ENCODE results near the gene NUDT3.

The NUDT3 gene

DNA sequence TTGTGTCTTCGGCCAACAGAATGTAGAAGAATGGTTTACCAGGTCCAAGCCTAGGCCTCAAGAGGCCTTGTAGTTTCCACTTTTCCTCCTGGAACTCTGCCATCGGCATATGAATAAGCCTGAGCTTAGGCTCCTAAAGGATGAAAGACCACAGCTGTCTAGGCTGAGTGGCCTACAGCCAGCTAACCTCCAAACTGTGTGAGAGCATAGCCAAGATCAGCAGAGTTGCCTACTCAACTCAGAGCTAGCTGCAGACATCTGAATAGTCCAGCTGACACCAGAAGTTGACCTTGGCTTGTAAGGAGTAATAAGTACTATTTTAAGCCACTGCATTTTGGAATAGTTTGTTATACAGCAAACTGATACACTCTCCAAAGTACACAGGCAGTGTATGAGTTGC, 91.1 kb downstream of the NUDT3 start:
- TF ChIP-seq CTCF (IDR thresholded peaks at IDR 0.05; ENCODE audit: extremely low read depth, missing control alignments), result no peak
- DNase-seq (ENCODE audit: low spot score), result no peak

- TF ChIP-seq CTCF (IDR thresholded peaks at IDR 0.05; ENCODE audit: extremely low read depth, missing control alignments), result no peak
These were observed 92.1 kb downstream of the NUDT3 start for GRCh38 chr6:34300332-34300751.

DNA sequence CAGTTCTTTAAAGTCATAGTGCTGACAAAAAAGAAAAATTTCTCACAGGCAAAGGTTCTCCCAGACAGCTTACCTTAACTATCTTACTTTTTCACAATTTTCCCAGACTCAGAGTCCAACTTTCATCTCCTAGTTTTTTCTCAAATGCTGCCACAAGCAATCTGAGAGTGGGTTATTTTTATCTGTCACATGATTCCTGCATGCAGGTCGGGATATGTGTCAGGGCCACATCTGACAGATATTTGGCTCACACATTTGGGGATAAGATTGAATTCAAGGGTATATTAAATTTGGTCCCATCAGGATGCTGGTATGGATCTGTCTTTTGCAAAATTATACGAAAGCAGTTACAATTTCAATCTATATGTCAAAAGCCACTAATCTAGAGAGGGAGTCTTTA, 93.5 kb downstream of the NUDT3 start:
- no peak for DNase-seq (ENCODE audit: low spot score)
- no peak for TF ChIP-seq CTCF (IDR thresholded peaks at IDR 0.05; ENCODE audit: extremely low read depth, missing control alignments)

More at GRCh38 chr6:34300332-34300751, 92.1 kb downstream of the NUDT3 start:
- DNase-seq (ENCODE audit: low spot score), result peak; percentile 32

DNA sequence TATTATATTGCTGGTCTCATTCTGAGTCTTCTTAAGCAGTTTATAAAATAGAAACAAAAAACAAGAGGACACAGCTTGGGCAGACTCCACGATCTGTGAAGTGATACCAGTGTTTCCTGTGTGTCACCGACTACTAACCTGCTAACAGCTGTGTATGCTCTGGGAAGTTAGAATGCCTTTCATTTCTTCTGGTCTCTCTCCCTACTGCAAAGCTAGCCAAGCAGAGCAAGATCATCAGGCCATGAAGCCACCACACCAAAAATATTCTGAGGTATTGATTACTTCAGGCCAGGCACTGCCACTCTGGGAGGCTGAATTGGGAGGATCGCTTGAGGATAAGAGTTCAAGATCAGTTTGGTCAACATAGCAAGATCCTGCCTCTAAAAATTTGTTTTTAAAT, 96.7 kb downstream of the NUDT3 start:
- TF ChIP-seq CTCF (IDR thresholded peaks at IDR 0.05; ENCODE audit: extremely low read depth, missing control alignments), result no peak
- DNase-seq (ENCODE audit: low spot score), result peak; percentile 55

- no peak for TF ChIP-seq CTCF (IDR thresholded peaks at IDR 0.05; ENCODE audit: extremely low read depth, missing control alignments)
- no peak for DNase-seq (ENCODE audit: low spot score)
These were observed 99.5 kb downstream of the NUDT3 start for GRCh38 chr6:34292954-34293353.

GRCh38 chr6:34289137-34289536, 103.3 kb downstream of the NUDT3 start:
- DNase-seq (ENCODE audit: low spot score), result no peak
- TF ChIP-seq CTCF (IDR thresholded peaks at IDR 0.05; ENCODE audit: extremely low read depth, missing control alignments), result no peak

- peak; percentile 59 for DNase-seq (ENCODE audit: low spot score)
- TF ChIP-seq CTCF (IDR thresholded peaks at IDR 0.05; ENCODE audit: extremely low read depth, missing control alignments), result no peak
These were observed 103.9 kb downstream of the NUDT3 start for GRCh38 chr6:34288581-34288980.

All from GM20000 (cell line).